CD1c-positive myeloid dendritic cell (primary cell): ENCODE data around the gene SMYD3.

Experiments used
- DNase-seq: peaks from one replicate; pipeline ENCODE4 v3.0.0-alpha.2; 2016; ENCODE audit errors: extremely low spot score

Gene SMYD3

GRCh38 chr1:246506674-246507481 is at the start of gene SMYD3:
TSS of gene SMYD3 (minus strand) at chr1:246507279.
- DNase-seq = peak; percentile 88

GRCh38 chr1:246554201-246554600 is 47.1 kb upstream of the SMYD3 start:
- DNase-seq = no peak

- no peak for DNase-seq
Observed at GRCh38 chr1:246552110-246552509, 45.0 kb upstream of the SMYD3 start.

- no peak for DNase-seq
Observed at GRCh38 chr1:246550402-246550801, 43.3 kb upstream of the SMYD3 start.

- no peak for DNase-seq
Observed at GRCh38 chr1:246549665-246550064, 42.6 kb upstream of the SMYD3 start.

- DNase-seq = no peak
Observed at GRCh38 chr1:246544001-246544400, 36.9 kb upstream of the SMYD3 start.

- no peak for DNase-seq
Observed at GRCh38 chr1:246540738-246541491, 33.8 kb upstream of the SMYD3 start.

GRCh38 chr1:246537887-246538286 is 30.8 kb upstream of the SMYD3 start:
- DNase-seq = no peak

GRCh38 chr1:246537441-246537840 is 30.4 kb upstream of the SMYD3 start:
- DNase-seq = no peak

- DNase-seq = no peak
Observed at GRCh38 chr1:246534114-246534513, 27.0 kb upstream of the SMYD3 start.

- no peak for DNase-seq
Observed at GRCh38 chr1:246533371-246533905, 26.4 kb upstream of the SMYD3 start.

GRCh38 chr1:246532519-246532918 is 25.4 kb upstream of the SMYD3 start:
- DNase-seq = no peak

GRCh38 chr1:246530482-246530881 is 23.4 kb upstream of the SMYD3 start:
- DNase-seq = no peak

GRCh38 chr1:246528933-246529731 is 22.1 kb upstream of the SMYD3 start:
- no peak for DNase-seq

GRCh38 chr1:246527402-246528088 is 20.5 kb upstream of the SMYD3 start:
- DNase-seq = no peak

- DNase-seq = no peak
Observed at GRCh38 chr1:246526915-246527314, 19.8 kb upstream of the SMYD3 start.

- DNase-seq = no peak
Observed at GRCh38 chr1:246526380-246526779, 19.3 kb upstream of the SMYD3 start.

- no peak for DNase-seq
Observed at GRCh38 chr1:246519514-246519913, 12.4 kb upstream of the SMYD3 start.

- DNase-seq = no peak
Observed at GRCh38 chr1:246518456-246519205, 11.6 kb upstream of the SMYD3 start.

GRCh38 chr1:246517391-246517790 is 10.3 kb upstream of the SMYD3 start:
- no peak for DNase-seq

- no peak for DNase-seq
Observed at GRCh38 chr1:246516126-246516525, 9.0 kb upstream of the SMYD3 start.
